H9 (cell line): ENCODE results near the gene KRTAP5-11. TPM values are rescaled to one million over a fixed set of nuclear protein-coding genes. Genes with fewer than 3 reads are reported as not detected.

Experiments used
- DNase-seq: peaks from one replicate; pipeline ENCODE4 v3.0.0-alpha.2; 2017
- H2AFZ ChIP-seq: one replicate; pipeline ENCODE4 v1.6.1; 2013; ENCODE audit warnings: mild to moderate bottlenecking, low read length, control low read depth, moderate library complexity
- H2AK5ac ChIP-seq: 2 replicates; pipeline ENCODE4 v1.6.1; 2013; ENCODE audit warnings: low read length, control low read depth, mixed read lengths; ENCODE audit not compliant: insufficient read length
- H2BK120ac ChIP-seq: one replicate; pipeline ENCODE4 v1.6.1; 2013; ENCODE audit warnings: low read depth, mild to moderate bottlenecking, low read length, control low read depth, inconsistent platforms; ENCODE audit not compliant: poor library complexity, severe bottlenecking
- H2BK12ac ChIP-seq: 2 replicates; pipeline ENCODE4 v1.6.1; 2013; ENCODE audit warnings: low read length, control low read depth, mixed read lengths, low read depth; ENCODE audit not compliant: insufficient read length
- H2BK15ac ChIP-seq: 2 replicates; pipeline ENCODE4 v1.6.1; 2013; ENCODE audit warnings: low read depth, low read length, control low read depth
- H2BK20ac ChIP-seq: one replicate; pipeline ENCODE4 v1.6.1; 2013; ENCODE audit warnings: low read depth, mild to moderate bottlenecking, low read length, control low read depth, inconsistent platforms; ENCODE audit not compliant: poor library complexity, severe bottlenecking
- H2BK5ac ChIP-seq: 2 replicates; pipeline ENCODE4 v1.6.1; 2013; ENCODE audit warnings: low read length, control low read depth, mixed read lengths; ENCODE audit not compliant: insufficient read length
- H3K14ac ChIP-seq: 2 replicates; pipeline ENCODE4 v1.6.1; 2013; ENCODE audit warnings: low read length, control low read depth; ENCODE audit not compliant: insufficient read depth
- H3K18ac ChIP-seq: 2 replicates; pipeline ENCODE4 v1.6.1; 2013; ENCODE audit warnings: low read depth, mild to moderate bottlenecking, mixed read lengths, low read length, control low read depth; ENCODE audit not compliant: insufficient read length
- H3K23ac ChIP-seq: 2 replicates; pipeline ENCODE4 v1.6.1; 2013; ENCODE audit warnings: low read length, control low read depth, mixed read lengths, low read depth; ENCODE audit not compliant: insufficient read length
- H3K23me2 ChIP-seq: 2 replicates; pipeline ENCODE4 v1.6.1; 2013; ENCODE audit warnings: low read depth, mild to moderate bottlenecking, mixed read lengths, low read length, control low read depth; ENCODE audit not compliant: insufficient read length, poor library complexity, severe bottlenecking
- H3K27ac ChIP-seq: 2 replicates; pipeline ENCODE4 v1.5.1; 2013; ENCODE audit warnings: low read length, control low read depth, mixed read lengths, low read depth; ENCODE audit not compliant: insufficient read length
- H3K27me3 ChIP-seq: 2 replicates; pipeline ENCODE4 v1.6.1; 2013; ENCODE audit warnings: low read length, control low read depth, inconsistent platforms; ENCODE audit not compliant: insufficient read depth
- H3K4ac ChIP-seq: 2 replicates; pipeline ENCODE4 v1.6.1; 2013; ENCODE audit warnings: low read depth, mild to moderate bottlenecking, control low read depth, inconsistent platforms, low read length, moderate library complexity
- H3K4me1 ChIP-seq: 2 replicates; pipeline ENCODE4 v1.6.1; 2013; ENCODE audit warnings: low read length, control low read depth, inconsistent platforms; ENCODE audit not compliant: insufficient read depth
- H3K4me2 ChIP-seq: 2 replicates; pipeline ENCODE4 v1.6.1; 2013; ENCODE audit warnings: low read length, control low read depth, mixed read lengths; ENCODE audit not compliant: insufficient read length, insufficient read depth
- H3K56ac ChIP-seq: 2 replicates; pipeline ENCODE4 v1.6.1; 2013; ENCODE audit warnings: low read depth, mild to moderate bottlenecking, mixed read lengths, low read length, control low read depth; ENCODE audit not compliant: insufficient read length
- H3K79me1 ChIP-seq: 2 replicates; pipeline ENCODE4 v1.6.1; 2013; ENCODE audit warnings: low read depth, mild to moderate bottlenecking, moderate library complexity, low read length, control low read depth, inconsistent platforms; ENCODE audit not compliant: insufficient read depth, poor library complexity, severe bottlenecking
- H3K79me2 ChIP-seq: 2 replicates; pipeline ENCODE4 v1.6.1; 2013; ENCODE audit warnings: low read length, control low read depth, inconsistent platforms; ENCODE audit not compliant: insufficient read depth
- H3K9ac ChIP-seq: 2 replicates; pipeline ENCODE4 v1.6.1; 2013; ENCODE audit warnings: low read length, control low read depth, mixed read lengths; ENCODE audit not compliant: insufficient read length; ENCODE audit errors: extremely low read depth
- H3K9me3 ChIP-seq: one replicate; pipeline ENCODE4 v1.6.1; 2013; ENCODE audit warnings: low read depth, low read length, inconsistent platforms; ENCODE audit not compliant: control insufficient read depth
- H3T11ph ChIP-seq: one replicate; pipeline ENCODE4 v1.6.1; 2013; ENCODE audit warnings: mild to moderate bottlenecking, low read length, control low read depth, inconsistent platforms
- H4K20me1 ChIP-seq: one replicate; pipeline ENCODE4 v1.6.1; 2013; ENCODE audit not compliant: control insufficient read depth, insufficient read length, insufficient read depth
- H4K5ac ChIP-seq: 2 replicates; pipeline ENCODE4 v1.6.1; 2013; ENCODE audit warnings: low read depth, mild to moderate bottlenecking, mixed read lengths, low read length, control low read depth; ENCODE audit not compliant: insufficient read length
- H4K8ac ChIP-seq: replicated peaks from 2 replicates; pipeline ENCODE4 v1.6.1; 2013; ENCODE audit warnings: low read length, control low read depth, mixed read lengths, low read depth; ENCODE audit not compliant: insufficient read length
- H4K91ac ChIP-seq: 2 replicates; pipeline ENCODE4 v1.6.1; 2013; ENCODE audit warnings: low read depth, mild to moderate bottlenecking, moderate library complexity, mixed read lengths, low read length, control low read depth; ENCODE audit not compliant: insufficient read length
- H3K27ac Mint-ChIP-seq, 3 experiments: 2 replicates in 2 of 3; 3 replicates in 1 of 3; pipeline ENCODE4 v1.8.0; 2020 to 2021; ENCODE audit warnings: mixed read lengths in 3 of 3, mild to moderate bottlenecking in 1 of 3, moderate library complexity in 1 of 3
- H3K27me3 Mint-ChIP-seq: 2 replicates; pipeline ENCODE4 v1.8.0; 2021; ENCODE audit warnings: low read depth, mild to moderate bottlenecking, moderate library complexity, mixed read lengths
- H3K36me3 Mint-ChIP-seq, 3 experiments: 2 replicates in 2 of 3; 3 replicates in 1 of 3; pipeline ENCODE4 v1.8.0; 2020 to 2021; ENCODE audit warnings: low read depth in 3 of 3, mixed read lengths in 3 of 3; ENCODE audit not compliant: insufficient read depth in 1 of 3
- H3K4me1 Mint-ChIP-seq, 2 experiments: 2 replicates each; pipeline ENCODE4 v1.8.0; 2020; ENCODE audit warnings: mixed read lengths in 2 of 2
- H3K4me3 Mint-ChIP-seq, 2 experiments: 2 replicates in 1 of 2; 3 replicates in 1 of 2; pipeline ENCODE4 v1.8.0; 2020 to 2021; ENCODE audit warnings: mild to moderate bottlenecking in 2 of 2, mixed read lengths in 2 of 2, moderate library complexity in 1 of 2
- H3K9me3 Mint-ChIP-seq, 2 experiments: 2 replicates in 1 of 2; 3 replicates in 1 of 2; pipeline ENCODE4 v1.8.0; 2020; ENCODE audit warnings: mild to moderate bottlenecking in 2 of 2, mixed read lengths in 2 of 2, moderate library complexity in 1 of 2
- CTCF ChIP-seq: fragments of 200-600 bp; sonication (generic); conservative IDR thresholded peaks from 3 replicates; pipeline ENCODE4 v1.8.0; 2021; ENCODE audit warnings: antibody characterized with exemption, mild to moderate bottlenecking
- WGBS: extraction: QIAGEN DNeasy Blood & Tissue Kit; methylation state at CpG from one replicate; pipeline ENCODE4 v1.1.7; 2013; ENCODE audit warnings: missing lambda C conversion rate, low lambda C conversion rate, mixed read lengths; ENCODE audit not compliant: insufficient read length; ENCODE audit errors: extremely low coverage; 5-methylcytosine and 5-hydroxymethylcytosine counted together
- total RNA-seq: library from RNA; stranded (reverse); gene quantifications from 2 replicates; pipeline ENCODE4 v1.2.1, GENCODE V29; 2021

The KRTAP5-11 gene
- total RNA-seq, 1 experiment from 2014 or later, result not detected

- no peak within 1 kb of the TSS for H3K27ac ChIP-seq
- H3K56ac ChIP-seq, result no peak within 1 kb of the TSS
- H3T11ph ChIP-seq, result no peak within 1 kb of the TSS
- H3K27me3 ChIP-seq, result no peaks in the 10 kb centered on the region
- H2BK120ac ChIP-seq, result no peak within 1 kb of the TSS
- no peaks in the 10 kb centered on the region for H3K4me1 ChIP-seq
- WGBS, result no CpG with 5 or more reads among the region's 5 CpGs
- Mint-ChIP-seq H3K4me1 (peaks cover 30 to 33% of the 10 kb centered on the region in 2 experiments), H3K36me3 (peaks cover 0 to 13% (median 6%) of the 10 kb centered on the region in 3 experiments; a peak in 6 of 7 replicates), H3K27ac (no peak within 1 kb of the TSS), H3K4me3 (no peak within 1 kb of the TSS), H3K9me3 (peaks cover 8 to 10% of the 10 kb centered on the region in 2 experiments; a peak in 4 of 5 replicates), H3K27me3 (peaks cover 50% of the 10 kb centered on the region)
- no peaks in the 10 kb centered on the region for H3K23me2 ChIP-seq
- no peak for DNase-seq
- no peaks in the 10 kb centered on the region for H3K9me3 ChIP-seq
- H3K23ac ChIP-seq, result no peak within 1 kb of the TSS
- H4K91ac ChIP-seq, result no peak within 1 kb of the TSS
- H3K79me1 ChIP-seq, result no peaks in the 10 kb centered on the region
- no peak within 1 kb of the TSS for H2BK5ac ChIP-seq
- no peak within 1 kb of the TSS for H3K4ac ChIP-seq
- no peak within 1 kb of the TSS; the same call in 1 of the 2 replicates for H3K14ac ChIP-seq
- no peak within 1 kb of the TSS for H3K4me2 ChIP-seq
- TF ChIP-seq CTCF, result no peak
- H2BK12ac ChIP-seq, result no peak within 1 kb of the TSS
- H2BK15ac ChIP-seq, result no peak within 1 kb of the TSS
- no peaks in the 10 kb centered on the region for H4K20me1 ChIP-seq
- no peak within 1 kb of the TSS for H4K5ac ChIP-seq
- H2AK5ac ChIP-seq, result no peak within 1 kb of the TSS
- no peak within 1 kb of the TSS for H4K8ac ChIP-seq
- no peak within 1 kb of the TSS for H2BK20ac ChIP-seq
- no peak within 1 kb of the TSS for H3K9ac ChIP-seq
- no peak within 1 kb of the TSS for H3K18ac ChIP-seq
- H3K79me2 ChIP-seq, result no peaks in the 10 kb centered on the region
- no peak within 1 kb of the TSS for H2AFZ ChIP-seq
Observed at GRCh38 chr11:71548120-71548519, 34.6 kb downstream of the KRTAP5-11 start, which contains the start of gene KRTAP5-9. KRTAP5-9 (plus strand) TSS chr11:71548420; CDS start chr11:71548658, 238 bp downstream.
